ENCODE data around the gene TPST2. TPM values are rescaled to one million over a fixed set of nuclear protein-coding genes. Genes with fewer than 3 reads are reported as not detected.

TPST2 gene
- polyA plus RNA-seq, 2 of the 4 experiments (the other 2 are of a cell fraction) = 10.3 to 10.5 TPM

DNA sequence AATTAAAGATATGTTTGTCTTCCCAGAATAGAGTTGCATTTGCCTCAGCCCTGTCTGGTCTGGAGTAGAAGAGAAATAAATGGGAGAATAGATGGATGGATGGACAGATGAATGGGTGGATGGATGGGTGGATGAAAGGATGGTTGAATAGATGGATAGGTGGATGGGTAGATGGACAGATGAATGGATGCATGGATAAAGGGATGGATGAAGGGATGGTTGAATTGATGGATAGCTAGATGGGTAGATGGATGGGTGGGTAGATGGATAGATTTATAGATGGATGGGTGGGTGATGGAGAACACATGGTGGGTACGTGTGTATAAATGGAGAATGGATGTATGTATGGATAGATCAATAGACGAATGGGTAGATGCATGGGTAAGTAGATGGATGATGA is 19.4 kb upstream of the TPST2 start:
- ChIA-PET POLR2A (no interaction called here), CTCF (no interaction called here)
- DNase-seq (ENCODE audit: low read depth in 1 of 2, low spot score in 1 of 2) (no peak), ATAC-seq (no peak), FAIRE-seq (no peak)
- TF ChIP-seq E2F6 (IDR thresholded peaks at IDR 0.05; ENCODE audit: borderline replicate concordance, low read depth) = no peak
- no peak for TF ChIP-seq SMC3 (IDR thresholded peaks at IDR 0.05)
- TF ChIP-seq EHMT2 (IDR thresholded peaks at IDR 0.05; ENCODE audit: low read depth) = no peak
- no peak for TF ChIP-seq ZFP36 (IDR thresholded peaks at IDR 0.05; ENCODE audit: borderline replicate concordance, partially characterized antibody)
- no peak overlapping the region for H3K4me2 ChIP-seq
- no peak overlapping the region for H3K4me3 ChIP-seq
- H3K27ac ChIP-seq = no peak overlapping the region
- H3K4me1 ChIP-seq = no peaks in the 10 kb centered on the region; the same call in 2 of the 3 replicates
- 46% methylated on average over 2 of the region's 2 CpGs for WGBS (ENCODE audit: missing lambda C conversion rate)
- H3K9me3 ChIP-seq = no peaks in the 10 kb centered on the region

GRCh38 chr22:26608129-26608528 is 18.2 kb upstream of the TPST2 start:
- H3K27ac ChIP-seq = no peak overlapping the region
- DNase-seq (ENCODE audit: low read depth in 1 of 2, low spot score in 1 of 2) (no peak), FAIRE-seq (no peak), ATAC-seq (no peak)
- no peaks in the 10 kb centered on the region; the same call in 2 of the 3 replicates for H3K4me1 ChIP-seq
- H3K4me3 ChIP-seq = no peak overlapping the region
- no peak overlapping the region for H3K4me2 ChIP-seq
- POLR2A ChIA-PET = interaction anchor here (0.6 kb wide), 1 partner anchor 26 kb away, joined by 3 read pairs; no protein-coding TSS in a partner anchor
- CTCF ChIA-PET = no interaction called here
- whole genome bisulfite sequencing (ENCODE audit: missing lambda C conversion rate) = 53% methylated on average over 2 of the region's 2 CpGs
- TF ChIP-seq ZFP36 (IDR thresholded peaks at IDR 0.05; ENCODE audit: borderline replicate concordance, partially characterized antibody) (peak; percentile 44), HOXA7 (CRISPR knock-in tag; IDR thresholded peaks at IDR 0.05) (no peak)
- H3K9me3 ChIP-seq = no peaks in the 10 kb centered on the region

GRCh38 chr22:26606611-26607010 is 16.7 kb upstream of the TPST2 start:
- Histone ChIP-seq H3K9me3 (no peaks in the 10 kb centered on the region), H3K4me1 (no peaks in the 10 kb centered on the region; the same call in 2 of the 3 replicates), H3K4me2 (no peak overlapping the region), H3K27ac (no peak overlapping the region), H3K4me3 (no peak overlapping the region)
- 41% methylated on average over 4 of the region's 4 CpGs for WGBS (ENCODE audit: missing lambda C conversion rate)
- TF ChIP-seq CHD2 (IDR thresholded peaks at IDR 0.05; ENCODE audit: low read length, partially characterized antibody) (no peak), PHF8 (IDR thresholded peaks at IDR 0.05; ENCODE audit: borderline replicate concordance, low read depth) (no peak), FOSL2 (IDR thresholded peaks at IDR 0.05) (0 out of 2 replicates have a peak, but pooled peaks have one; percentile 6), FOSL2 (CRISPR knock-in tag; IDR thresholded peaks at IDR 0.05) (peak; percentile 71), POLR2A (IDR thresholded peaks at IDR 0.05; ENCODE audit: low read length) (no peak)
- FAIRE-seq (no peak), ATAC-seq (no peak), DNase-seq (ENCODE audit: low read depth in 1 of 2, low spot score in 1 of 2) (peak; percentile 23 to 34)
- POLR2A ChIA-PET = no interaction called here
- CTCF ChIA-PET = interaction anchor here (0.7 to 1.1 kb wide), 2 partner anchors 10 to 434 kb away, joined by 3 read pairs; no protein-coding TSS in a partner anchor

DNA sequence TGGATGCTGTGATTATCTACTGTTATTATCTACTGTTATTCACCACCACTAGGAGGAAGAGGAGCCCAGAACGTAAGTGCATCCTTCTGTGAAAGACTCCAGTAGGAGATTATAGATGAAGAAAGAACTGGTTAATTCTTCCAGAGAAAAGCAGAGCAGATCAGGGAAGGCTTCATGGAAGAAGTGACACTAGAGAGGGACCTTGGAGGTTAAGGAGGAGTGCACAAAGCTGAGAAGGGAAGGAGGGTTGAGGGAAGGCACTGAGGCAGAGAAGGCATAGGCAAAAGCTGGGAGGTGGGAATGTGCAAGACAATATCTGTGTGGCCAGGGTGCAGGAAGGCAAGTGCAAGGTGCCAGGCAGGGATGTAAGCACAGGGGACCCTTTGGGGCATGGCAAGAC is 14.4 kb upstream of the TPST2 start:
- Histone ChIP-seq H3K27ac (no peak overlapping the region), H3K4me3 (no peak overlapping the region), H3K4me1 (no peaks in the 10 kb centered on the region), H3K9me3 (no peaks in the 10 kb centered on the region), H3K4me2 (no peak overlapping the region)
- POLR2A ChIA-PET = no interaction called here
- TF ChIP-seq ZFP36 (IDR thresholded peaks at IDR 0.05; ENCODE audit: borderline replicate concordance, partially characterized antibody) = peak; percentile 3
- no peak for TF ChIP-seq KDM5A (IDR thresholded peaks at IDR 0.05)
- ATAC-seq (no peak), FAIRE-seq (no peak), DNase-seq (ENCODE audit: low read depth in 1 of 2, low spot score in 1 of 2) (no peak)
- CTCF ChIA-PET = interaction anchor here (0.8 kb wide), 1 partner anchor 10 kb away, joined by 4 read pairs; no protein-coding TSS in a partner anchor
- 90% methylated on average over 1 of the region's 1 CpG for whole genome bisulfite sequencing (ENCODE audit: missing lambda C conversion rate)

GRCh38 chr22:26602127-26602526 is 12.2 kb upstream of the TPST2 start:
- FAIRE-seq (no peak), DNase-seq (ENCODE audit: low read depth in 1 of 2, low spot score in 1 of 2) (no peak), ATAC-seq (no peak)
- no peak overlapping the region for H3K4me2 ChIP-seq
- TF ChIP-seq POLR2AphosphoS2 (conservative IDR thresholded peaks at IDR 0.05; ENCODE audit: low read length) (no peak), TFCP2L1 (CRISPR knock-in tag; IDR thresholded peaks at IDR 0.05) (no peak), FOSB (CRISPR knock-in tag; IDR thresholded peaks at IDR 0.05) (no peak), HOXA7 (CRISPR knock-in tag; IDR thresholded peaks at IDR 0.05) (no peak), RCOR1 (IDR thresholded peaks at IDR 0.05; ENCODE audit: low read depth, low read length) (no peak), HEYL (CRISPR knock-in tag; IDR thresholded peaks at IDR 0.05) (no peak), CHD2 (IDR thresholded peaks at IDR 0.05; ENCODE audit: low read length, partially characterized antibody) (no peak), EP300 (IDR thresholded peaks at IDR 0.05) (no peak), ZSCAN20 (CRISPR knock-in tag; IDR thresholded peaks at IDR 0.05) (no peak), POLR2A (IDR thresholded peaks at IDR 0.05; ENCODE audit: low read length) (no peak), HOXB13 (CRISPR knock-in tag; IDR thresholded peaks at IDR 0.05; ENCODE audit: low read depth) (no peak)
- TF ChIP-seq, protein P1, sequence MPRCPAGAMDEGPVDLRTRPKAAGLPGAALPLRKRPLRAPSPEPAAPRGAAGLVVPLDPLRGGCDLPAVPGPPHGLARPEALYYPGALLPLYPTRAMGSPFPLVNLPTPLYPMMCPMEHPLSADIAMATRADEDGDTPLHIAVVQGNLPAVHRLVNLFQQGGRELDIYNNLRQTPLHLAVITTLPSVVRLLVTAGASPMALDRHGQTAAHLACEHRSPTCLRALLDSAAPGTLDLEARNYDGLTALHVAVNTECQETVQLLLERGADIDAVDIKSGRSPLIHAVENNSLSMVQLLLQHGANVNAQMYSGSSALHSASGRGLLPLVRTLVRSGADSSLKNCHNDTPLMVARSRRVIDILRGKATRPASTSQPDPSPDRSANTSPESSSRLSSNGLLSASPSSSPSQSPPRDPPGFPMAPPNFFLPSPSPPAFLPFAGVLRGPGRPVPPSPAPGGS (IDR thresholded peaks at IDR 0.05) = no peak
- no peak overlapping the region for H3K4me3 ChIP-seq
- ChIA-PET CTCF (no interaction called here), POLR2A (no interaction called here)
- 56% methylated on average over 4 of the region's 4 CpGs for WGBS (ENCODE audit: missing lambda C conversion rate)
- no peaks in the 10 kb centered on the region for H3K9me3 ChIP-seq
- H3K27ac ChIP-seq = no peak overlapping the region
- no peaks in the 10 kb centered on the region for H3K4me1 ChIP-seq
